IMR-90 (cell line): Measurements from ENCODE around the gene EMCN. TPM values are rescaled to one million over a fixed set of nuclear protein-coding genes. Genes with fewer than 3 reads are reported as not detected.

Source experiments
- ATAC-seq: fragments of 200-7000 bp; cut with Tn5 transposase; 2 replicates; pipeline ENCODE4 v1.9.1; 2020; ENCODE audit warnings: low read depth, mild to moderate bottlenecking, moderate library complexity
- BruUV-seq: library from RNA; stranded (reverse); fragments of 400-500 nt; replicated peaks from 2 replicates; lab custom pipeline; 2021; lab: Mats Ljungman, UMichigan
- CTCF ChIA-PET: fragments of 300-600 bp; formaldehyde crosslinking; extraction: SDS; loops from one replicate; lab custom pipeline; 2021; ENCODE audit warnings: antibody characterized with exemption; lab: Yijun Ruan, JAX
- POLR2A ChIA-PET: fragments of 300-600 bp; sonication (Branson Sonifier 250); formaldehyde crosslinking; loops from one replicate; lab custom pipeline; 2022; ENCODE audit warnings: antibody characterized with exemption; ENCODE audit not compliant: unreplicated experiment; lab: Charles Lee
- DNase-seq: peaks from one replicate; pipeline ENCODE4 v3.0.0; 2013
- H2AFZ ChIP-seq: replicated peaks from 2 replicates; pipeline ENCODE3; 2013; ENCODE audit warnings: low read length, mild to moderate bottlenecking; ENCODE audit not compliant: poor library complexity
- H2AK5ac ChIP-seq: 2 replicates; pipeline ENCODE4 v1.6.1; 2013; ENCODE audit warnings: low read depth, low read length, inconsistent platforms
- H2AK9ac ChIP-seq: replicated peaks from 2 replicates; pipeline ENCODE3; 2013; ENCODE audit warnings: mild to moderate bottlenecking, low read depth, low read length, moderate library complexity; ENCODE audit not compliant: poor library complexity
- H2BK120ac ChIP-seq: 2 replicates; pipeline ENCODE4 v1.6.1; 2013; ENCODE audit warnings: low read depth, low read length, inconsistent platforms
- H2BK15ac ChIP-seq: 3 replicates; pipeline ENCODE4 v1.6.1; 2013; ENCODE audit warnings: low read depth, low read length, inconsistent platforms
- H2BK20ac ChIP-seq: 2 replicates; pipeline ENCODE4 v1.6.1; 2013; ENCODE audit warnings: low read depth, mild to moderate bottlenecking, inconsistent platforms, low read length, moderate library complexity
- H2BK5ac ChIP-seq: 2 replicates; pipeline ENCODE4 v1.6.1; 2013; ENCODE audit warnings: mild to moderate bottlenecking, low read depth, low read length, inconsistent platforms; ENCODE audit not compliant: poor library complexity, severe bottlenecking
- H3K14ac ChIP-seq: replicated peaks from 2 replicates; pipeline ENCODE4 v1.6.1; 2013; ENCODE audit warnings: low read depth, low read length, inconsistent platforms
- H3K18ac ChIP-seq: 2 replicates; pipeline ENCODE4 v1.6.1; 2013; ENCODE audit warnings: low read depth, low read length, control low read depth
- H3K23ac ChIP-seq: 2 replicates; pipeline ENCODE4 v1.6.1; 2013; ENCODE audit warnings: low read depth, low read length, inconsistent platforms
- H3K27ac ChIP-seq: 2 replicates; pipeline ENCODE4 v1.5.1; 2013; ENCODE audit warnings: mild to moderate bottlenecking, control low read depth, low read length; ENCODE audit not compliant: insufficient read depth
- H3K27me3 ChIP-seq: 2 replicates; pipeline ENCODE4 v1.6.1; 2013; ENCODE audit warnings: low read length; ENCODE audit not compliant: control insufficient read depth, insufficient read depth
- H3K36me3 ChIP-seq: 2 replicates; pipeline ENCODE4 v1.6.1; 2013; ENCODE audit warnings: low read length, mixed read lengths; ENCODE audit not compliant: control insufficient read depth, insufficient read depth
- H3K4ac ChIP-seq: 2 replicates; pipeline ENCODE4 v1.6.1; 2013; ENCODE audit warnings: low read depth, low read length, inconsistent platforms
- H3K4me1 ChIP-seq: 2 replicates; pipeline ENCODE4 v1.6.1; 2013; ENCODE audit warnings: low read length, mixed read lengths; ENCODE audit not compliant: control insufficient read depth, insufficient read depth
- H3K4me2 ChIP-seq: 2 replicates; pipeline ENCODE4 v1.6.1; 2013; ENCODE audit warnings: low read depth, mild to moderate bottlenecking, control low read depth, low read length, moderate library complexity
- H3K4me3 ChIP-seq: 2 replicates; pipeline ENCODE4 v1.5.1; 2013; ENCODE audit warnings: low read depth, mild to moderate bottlenecking, control low read depth, low read length, moderate library complexity; ENCODE audit not compliant: insufficient read depth
- H3K56ac ChIP-seq: 2 replicates; pipeline ENCODE4 v1.6.1; 2013; ENCODE audit warnings: low read length, inconsistent platforms; ENCODE audit not compliant: insufficient read depth; ENCODE audit errors: extremely low read depth
- H3K79me1 ChIP-seq, 2 experiments: 2 replicates each; pipeline ENCODE4 v1.6.1; 2013; ENCODE audit warnings: low read length in 2 of 2, inconsistent platforms in 1 of 2, low read depth in 1 of 2
- H3K9ac ChIP-seq: 2 replicates; pipeline ENCODE4 v1.6.1; 2013; ENCODE audit warnings: low read depth, low read length, control low read depth
- H3K9me1 ChIP-seq: 2 replicates; pipeline ENCODE4 v1.6.1; 2013; ENCODE audit warnings: low read length, inconsistent platforms; ENCODE audit not compliant: insufficient read depth
- H3K9me3 ChIP-seq: 2 replicates; pipeline ENCODE4 v1.6.1; 2013; ENCODE audit warnings: low read length; ENCODE audit not compliant: control insufficient read depth, insufficient read depth
- H4K20me1 ChIP-seq: 2 replicates; pipeline ENCODE4 v1.6.1; 2013; ENCODE audit warnings: low read length, inconsistent platforms; ENCODE audit not compliant: insufficient read depth
- H4K5ac ChIP-seq: 2 replicates; pipeline ENCODE4 v1.6.1; 2013; ENCODE audit warnings: mild to moderate bottlenecking, low read depth, low read length, control low read depth
- H4K8ac ChIP-seq, 2 experiments: 2 replicates each; pipeline ENCODE4 v1.6.1; 2013; ENCODE audit warnings: low read depth in 2 of 2, low read length in 2 of 2, control low read depth in 1 of 2, inconsistent platforms in 1 of 2
- H4K91ac ChIP-seq: 2 replicates; pipeline ENCODE4 v1.6.1; 2013; ENCODE audit warnings: low read depth, low read length, inconsistent platforms; ENCODE audit not compliant: insufficient read depth
- MAFK ChIP-seq: IDR thresholded peaks from 2 replicates; pipeline ENCODE4 v1.6.1; 2012; ENCODE audit warnings: low read depth, low read length, improper control_type of control experiment
- dilution Hi-C: fragments of 300-500 bp; cut with HindIII; formaldehyde crosslinking; loops from one replicate; pipeline ENCODE4 v1.14.3; 2018; ENCODE audit warnings: low sequenced_read_pairs; ENCODE audit not compliant: unreplicated experiment
- in situ Hi-C: fragments of 300-500 bp; cut with MboI; formaldehyde crosslinking; loops from 3 replicates; pipeline ENCODE4 v1.14.3; 2019; ENCODE audit warnings: low sequenced_read_pairs, inconsistent platforms, mixed read lengths
- intact Hi-C: fragments of 100-400 bp; cut with micrococcal nuclease; formaldehyde crosslinking; loops from 2 replicates; pipeline ENCODE4 v1.10.0; 2022
- polyA plus RNA-seq, 3 experiments: library from polyadenylated mRNA; depleted of rRNA; stranded (reverse); fragments of >200 nt; gene quantifications; 2 replicates each; pipeline ENCODE4 v1.2.3, GENCODE V29; 2012; ENCODE audit warnings: low replicate concordance in 1 of 3
- total RNA-seq: library from RNA; depleted of rRNA; stranded (reverse); fragments of >200 nt; gene quantifications from 2 replicates; pipeline ENCODE4 v1.2.3, GENCODE V29; 2012

Gene EMCN
- total and polyA plus RNA-seq, 2 of the 4 experiments (the other 2 are of a cell fraction) = not detected

GRCh38 chr4:100540131-100540530 lies 22.3 kb upstream of the EMCN start:
- no peak overlapping the region for H3K14ac ChIP-seq
- H3K4me1 ChIP-seq = no peaks in the 10 kb centered on the region
- in situ Hi-C loops = no loop called here
- POLR2A ChIA-PET = no interaction called here
- no peaks in the 10 kb centered on the region for H3K36me3 ChIP-seq
- BruUV-seq = no TSS peak
- no peak overlapping the region for H3K4me2 ChIP-seq
- ATAC-seq (no peak), DNase-seq (no peak)
- no peaks in the 10 kb centered on the region for H3K79me1 ChIP-seq
- no peak overlapping the region for H2BK20ac ChIP-seq
- no peak overlapping the region for H3K23ac ChIP-seq
- no peak overlapping the region for H3K27ac ChIP-seq
- H4K5ac ChIP-seq = no peak overlapping the region
- H2AFZ ChIP-seq = no peak overlapping the region
- no peak overlapping the region for H2AK5ac ChIP-seq
- H3K9me1 ChIP-seq = no peaks in the 10 kb centered on the region
- H3K18ac ChIP-seq = no peak overlapping the region
- H4K91ac ChIP-seq = no peak overlapping the region
- H3K4ac ChIP-seq = no peak overlapping the region
- dilution Hi-C loops = no loop called here
- H2AK9ac ChIP-seq = no peak overlapping the region
- no peak overlapping the region for H3K9ac ChIP-seq
- no peak overlapping the region for H3K56ac ChIP-seq
- H2BK5ac ChIP-seq = no peak overlapping the region
- H2BK120ac ChIP-seq = no peak overlapping the region
- H3K4me3 ChIP-seq = no peak overlapping the region
- no peaks in the 10 kb centered on the region; the same call in 1 of the 2 replicates for H3K27me3 ChIP-seq
- CTCF ChIA-PET = no interaction called here
- intact Hi-C loops = no loop called here
- H3K9me3 ChIP-seq = no peaks in the 10 kb centered on the region; the same call in 1 of the 2 replicates
- TF ChIP-seq MAFK = no peak
- H4K8ac ChIP-seq = no peak overlapping the region
- no peaks in the 10 kb centered on the region for H4K20me1 ChIP-seq
- H2BK15ac ChIP-seq = no peak overlapping the region
